Measurements from ENCODE around the gene CD180.
A peak's percentile ranks its signal among the peaks of the same experiment; 100 is the strongest.

Gene CD180

GRCh38 chr5:67235399-67236110 lies 39.0 kb upstream of the CD180 start:
- Histone ChIP-seq H3K4me3 (ENCODE audit: low read depth, low read length) (peak overlapping the region; percentile 13), H3K9me3 (ENCODE audit: control insufficient read depth, low read length) (no peaks in the 10 kb centered on the region), H3K36me3 (ENCODE audit: control insufficient read depth, insufficient read depth, low read length) (no peaks in the 10 kb centered on the region), H3K27ac (peak overlapping the region; percentile 89), H3K79me2 (peaks cover 3% of the 10 kb centered on the region), H3K9ac (no peak overlapping the region), H3K4me1 (peaks cover 22% of the 10 kb centered on the region), H3K4me2 (ENCODE audit: low read length) (no peak overlapping the region), H3K27me3 (ENCODE audit: control insufficient read depth, insufficient read depth, low read length) (no peaks in the 10 kb centered on the region), H2AFZ (peak overlapping the region; percentile 82)
- TF ChIP-seq CTCF (IDR thresholded peaks at IDR 0.05) = no peak

- Histone ChIP-seq H3K9me3 (ENCODE audit: control insufficient read depth, low read length) (no peaks in the 10 kb centered on the region), H3K36me3 (ENCODE audit: control insufficient read depth, insufficient read depth, low read length) (no peaks in the 10 kb centered on the region), H2AFZ (peak overlapping the region; percentile 82), H3K4me1 (peaks cover 22% of the 10 kb centered on the region), H3K9ac (no peak overlapping the region), H3K4me2 (ENCODE audit: low read length) (peak overlapping the region; percentile 60), H3K4me3 (ENCODE audit: low read depth, low read length) (peak overlapping the region; percentile 13), H3K27me3 (ENCODE audit: control insufficient read depth, insufficient read depth, low read length) (no peaks in the 10 kb centered on the region), H3K79me2 (peaks cover 3% of the 10 kb centered on the region), H3K27ac (peak overlapping the region; percentile 89)
- TF ChIP-seq CTCF (IDR thresholded peaks at IDR 0.05) = no peak
Measured at GRCh38 chr5:67234671-67235176, 38.1 kb upstream of the CD180 start.

GRCh38 chr5:67233075-67233474 lies 36.5 kb upstream of the CD180 start:
- no peaks in the 10 kb centered on the region for H3K36me3 ChIP-seq (ENCODE audit: control insufficient read depth, insufficient read depth, low read length)
- no peak overlapping the region for H3K27ac ChIP-seq
- no peak overlapping the region for H3K9ac ChIP-seq
- H3K4me1 ChIP-seq = peaks cover 22% of the 10 kb centered on the region
- no peaks in the 10 kb centered on the region for H3K9me3 ChIP-seq (ENCODE audit: control insufficient read depth, low read length)
- H3K4me3 ChIP-seq (ENCODE audit: low read depth, low read length) = no peak overlapping the region
- peaks cover 3% of the 10 kb centered on the region for H3K79me2 ChIP-seq
- TF ChIP-seq CTCF (IDR thresholded peaks at IDR 0.05) = no peak
- no peak overlapping the region for H3K4me2 ChIP-seq (ENCODE audit: low read length)
- peak overlapping the region; percentile 3 for H2AFZ ChIP-seq
- no peaks in the 10 kb centered on the region for H3K27me3 ChIP-seq (ENCODE audit: control insufficient read depth, insufficient read depth, low read length)

GRCh38 chr5:67223211-67223610 lies 26.6 kb upstream of the CD180 start:
- Histone ChIP-seq H3K27ac (no peak overlapping the region), H3K27me3 (ENCODE audit: control insufficient read depth, insufficient read depth, low read length) (no peaks in the 10 kb centered on the region), H3K4me1 (peaks cover 21% of the 10 kb centered on the region), H3K9ac (no peak overlapping the region), H2AFZ (no peak overlapping the region), H3K4me3 (ENCODE audit: low read depth, low read length) (no peak overlapping the region), H3K9me3 (ENCODE audit: control insufficient read depth, low read length) (no peaks in the 10 kb centered on the region), H3K79me2 (peaks cover 15% of the 10 kb centered on the region), H3K4me2 (ENCODE audit: low read length) (no peak overlapping the region), H3K36me3 (ENCODE audit: control insufficient read depth, insufficient read depth, low read length) (no peaks in the 10 kb centered on the region)
- no peak for TF ChIP-seq CTCF (IDR thresholded peaks at IDR 0.05)

All from parathyroid adenoma (tissue), 2 donors.